HEK293 (cell line): Measurements from ENCODE around the gene CBLL2.
A peak's percentile ranks its signal among the peaks of the same experiment; 100 is the strongest.

ENCODE experiments used
- CTCF ChIA-PET: fragments of 350-600 bp; formaldehyde crosslinking; extraction: SDS; loops from one replicate; lab custom pipeline; 2021; ENCODE audit warnings: antibody characterized with exemption; lab: Yijun Ruan, JAX
- POLR2A ChIA-PET: fragments of 300-600 bp; formaldehyde crosslinking; extraction: SDS; loops from one replicate; lab custom pipeline; 2020; ENCODE audit warnings: antibody characterized with exemption, inconsistent platforms; lab: Yijun Ruan, JAX
- H3K27ac ChIP-seq: fragments of 200-500 bp; sonication (Bioruptor generic); 2 replicates; pipeline ENCODE4 v1.5.1; 2014; ENCODE audit warnings: low read depth, low read length, control low read depth, inconsistent platforms; ENCODE audit errors: extremely low read depth
- H3K36me3 ChIP-seq, 2 experiments: fragments of 200-500 bp in 1 of 2; sonication (Bioruptor generic) in 1 of 2; 1 replicate in 1 of 2; 2 replicates in 1 of 2; pipeline ENCODE4 v1.5.1; 2014 to 2017; ENCODE audit warnings: inconsistent platforms in 2 of 2, low read length in 2 of 2; ENCODE audit not compliant: control insufficient read depth in 2 of 2, insufficient read depth in 1 of 2
- H3K4me1 ChIP-seq: fragments of 200-500 bp; sonication (Bioruptor generic); 2 replicates; pipeline ENCODE4 v1.5.1; 2014; ENCODE audit warnings: mild to moderate bottlenecking, low read length, inconsistent platforms; ENCODE audit not compliant: control insufficient read depth, insufficient read depth
- H3K4me3 ChIP-seq: 2 replicates; pipeline ENCODE4 v1.5.1; 2011; ENCODE audit warnings: low read depth, mild to moderate bottlenecking, control low read depth, low read length, moderate library complexity
- H3K9me3 ChIP-seq: fragments of 200-500 bp; sonication (Bioruptor generic); 2 replicates; pipeline ENCODE4 v1.5.1; 2014; ENCODE audit warnings: low read depth, low read length, inconsistent platforms; ENCODE audit not compliant: control insufficient read depth, insufficient read depth
- EGR2 ChIP-seq: fragments of 450-650 bp; formaldehyde crosslinking; IDR thresholded peaks from 2 replicates; pipeline ENCODE4 v1.5.1; 2016; ENCODE audit warnings: low read depth, missing biosample characterization, missing genetic modification characterization
- MZF1 ChIP-seq: fragments of 450-650 bp; formaldehyde crosslinking; IDR thresholded peaks from 2 replicates; pipeline ENCODE4 v1.5.1; 2017; ENCODE audit warnings: missing biosample characterization, missing genetic modification characterization, borderline replicate concordance
- TRIM28 ChIP-seq: IDR thresholded peaks from 2 replicates; pipeline ENCODE4 v1.6.1; 2011; ENCODE audit warnings: low read length, control low read depth, borderline replicate concordance
- ZBTB48 ChIP-seq: fragments of 450-650 bp; formaldehyde crosslinking; IDR thresholded peaks from 2 replicates; pipeline ENCODE4 v1.5.1; 2016; ENCODE audit warnings: missing biosample characterization, missing genetic modification characterization
- ZBTB8A ChIP-seq: fragments of 450-650 bp; formaldehyde crosslinking; IDR thresholded peaks from 2 replicates; pipeline ENCODE4 v1.5.1; 2016; ENCODE audit warnings: missing biosample characterization, missing genetic modification characterization
- ZIC2 ChIP-seq: fragments of 450-650 bp; formaldehyde crosslinking; IDR thresholded peaks from 2 replicates; pipeline ENCODE4 v1.5.1; 2016; ENCODE audit warnings: missing biosample characterization, missing genetic modification characterization
- ZNF133 ChIP-seq: fragments of 450-650 bp; formaldehyde crosslinking; IDR thresholded peaks from 2 replicates; pipeline ENCODE4 v1.5.1; 2016; ENCODE audit warnings: missing biosample characterization, missing genetic modification characterization
- ZNF146 ChIP-seq: fragments of 450-650 bp; formaldehyde crosslinking; IDR thresholded peaks from 2 replicates; pipeline ENCODE4 v1.5.1; 2016; ENCODE audit warnings: missing biosample characterization, missing genetic modification characterization
- ZNF155 ChIP-seq: fragments of 450-650 bp; formaldehyde crosslinking; IDR thresholded peaks from 2 replicates; pipeline ENCODE4 v1.5.1; 2016; ENCODE audit warnings: missing biosample characterization, missing genetic modification characterization
- ZNF426 ChIP-seq: fragments of 450-650 bp; formaldehyde crosslinking; IDR thresholded peaks from 2 replicates; pipeline ENCODE4 v1.5.1; 2017; ENCODE audit warnings: missing biosample characterization, missing genetic modification characterization, mild to moderate bottlenecking, inconsistent platforms, moderate library complexity
- ZNF473 ChIP-seq: fragments of 450-650 bp; formaldehyde crosslinking; IDR thresholded peaks from 2 replicates; pipeline ENCODE4 v1.5.1; 2017; ENCODE audit warnings: missing biosample characterization, missing genetic modification characterization
- ZNF560 ChIP-seq: fragments of 450-650 bp; formaldehyde crosslinking; IDR thresholded peaks from 2 replicates; pipeline ENCODE4 v1.5.1; 2017; ENCODE audit warnings: missing biosample characterization, missing genetic modification characterization, borderline replicate concordance
- TF ChIP-seq, protein P1 (sequence below): fragments of 450-650 bp; formaldehyde crosslinking; IDR thresholded peaks from 2 replicates; pipeline ENCODE4; 2016; ENCODE audit warnings: missing biosample characterization, missing genetic modification characterization
- TF ChIP-seq, protein P2 (sequence below): fragments of 450-650 bp; formaldehyde crosslinking; IDR thresholded peaks from 2 replicates; pipeline ENCODE4 v1.5.1; 2017; ENCODE audit warnings: missing biosample characterization, missing genetic modification characterization
- TF ChIP-seq, protein P3 (sequence below): fragments of 450-650 bp; formaldehyde crosslinking; IDR thresholded peaks from 2 replicates; pipeline ENCODE4 v1.5.1; 2016; ENCODE audit warnings: missing biosample characterization, missing genetic modification characterization, borderline replicate concordance
- TF ChIP-seq, protein P4 (sequence below): fragments of 450-650 bp; formaldehyde crosslinking; IDR thresholded peaks from 2 replicates; pipeline ENCODE4 v1.5.1; 2016; ENCODE audit warnings: missing biosample characterization, missing genetic modification characterization, low read depth
- TF ChIP-seq, protein P5 (sequence below): fragments of 450-650 bp; formaldehyde crosslinking; IDR thresholded peaks from 2 replicates; pipeline ENCODE4 v1.5.1; 2016; ENCODE audit warnings: missing biosample characterization, missing genetic modification characterization
- TF ChIP-seq, protein P6 (sequence below): fragments of 450-650 bp; formaldehyde crosslinking; conservative IDR thresholded peaks from 2 replicates; pipeline ENCODE4 v1.5.1; 2016; ENCODE audit warnings: low read depth, missing biosample characterization, missing genetic modification characterization

Gene CBLL2

DNA sequence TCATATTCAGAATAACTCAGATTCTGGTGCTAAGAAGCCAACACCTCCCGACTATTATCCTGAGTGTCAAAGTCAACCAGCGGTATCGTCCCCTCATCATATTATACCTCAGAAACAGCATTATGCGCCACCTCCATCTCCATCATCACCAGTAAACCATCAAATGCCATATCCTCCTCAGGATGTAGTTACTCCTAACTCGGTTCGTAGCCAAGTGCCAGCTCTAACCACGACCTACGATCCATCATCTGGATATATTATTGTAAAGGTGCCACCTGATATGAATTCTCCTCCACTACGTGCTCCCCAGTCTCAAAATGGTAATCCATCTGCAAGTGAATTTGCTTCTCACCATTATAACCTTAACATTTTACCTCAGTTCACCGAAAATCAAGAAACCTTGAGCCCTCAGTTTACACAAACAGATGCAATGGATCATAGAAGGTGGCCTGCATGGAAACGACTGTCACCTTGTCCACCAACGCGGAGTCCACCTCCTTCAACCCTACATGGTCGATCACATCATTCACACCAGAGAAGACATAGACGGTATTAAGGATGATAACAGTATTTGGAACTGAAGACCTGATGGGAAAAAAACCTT lies 1.1 kb downstream of the CBLL2 start:
- ChIA-PET CTCF (no interaction called here), POLR2A (no interaction called here)
- Histone ChIP-seq H3K9me3 (no peaks in the 10 kb centered on the region), H3K4me1 (no peaks in the 10 kb centered on the region), H3K27ac (no peak overlapping the region), H3K4me3 (no peak overlapping the region), H3K36me3 (no peaks in the 10 kb centered on the region)
- no peak for TF ChIP-seq EGR2
- TF ChIP-seq, protein P1, sequence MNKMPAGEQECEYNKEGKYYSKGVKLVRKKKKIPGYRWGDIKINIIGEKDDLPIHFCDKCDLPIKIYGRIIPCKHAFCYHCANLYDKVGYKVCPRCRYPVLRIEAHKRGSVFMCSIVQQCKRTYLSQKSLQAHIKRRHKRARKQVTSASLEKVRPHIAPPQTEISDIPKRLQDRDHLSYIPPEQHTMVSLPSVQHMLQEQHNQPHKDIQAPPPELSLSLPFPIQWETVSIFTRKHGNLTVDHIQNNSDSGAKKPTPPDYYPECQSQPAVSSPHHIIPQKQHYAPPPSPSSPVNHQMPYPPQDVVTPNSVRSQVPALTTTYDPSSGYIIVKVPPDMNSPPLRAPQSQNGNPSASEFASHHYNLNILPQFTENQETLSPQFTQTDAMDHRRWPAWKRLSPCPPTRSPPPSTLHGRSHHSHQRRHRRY (tag by site-specific recombination): peak; percentile 100

DNA sequence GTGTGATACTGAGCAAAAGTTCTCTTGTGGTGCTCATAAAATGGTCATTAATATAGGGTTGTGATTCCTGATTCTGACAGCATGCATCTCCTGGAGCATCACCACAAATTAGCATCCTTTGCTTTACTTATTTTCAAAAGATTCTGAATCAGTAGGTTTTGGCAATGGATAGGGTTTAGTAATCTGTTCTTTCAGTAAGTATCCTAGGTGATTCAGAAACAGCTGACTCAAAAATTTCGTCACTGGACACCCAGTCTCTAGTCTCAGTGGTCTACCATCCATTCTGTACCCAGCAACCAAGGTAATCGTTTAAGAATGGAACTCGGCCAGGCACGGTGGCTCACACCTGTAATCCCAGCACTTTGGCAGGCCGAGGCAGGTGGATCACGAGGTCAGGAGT lies 4.1 kb downstream of the CBLL2 start:
- no peak overlapping the region for H3K4me3 ChIP-seq
- POLR2A ChIA-PET: no interaction called here
- no peaks in the 10 kb centered on the region for H3K4me1 ChIP-seq
- TF ChIP-seq TRIM28: no peak
- no peak for TF ChIP-seq ZBTB48
- TF ChIP-seq, protein P2, sequence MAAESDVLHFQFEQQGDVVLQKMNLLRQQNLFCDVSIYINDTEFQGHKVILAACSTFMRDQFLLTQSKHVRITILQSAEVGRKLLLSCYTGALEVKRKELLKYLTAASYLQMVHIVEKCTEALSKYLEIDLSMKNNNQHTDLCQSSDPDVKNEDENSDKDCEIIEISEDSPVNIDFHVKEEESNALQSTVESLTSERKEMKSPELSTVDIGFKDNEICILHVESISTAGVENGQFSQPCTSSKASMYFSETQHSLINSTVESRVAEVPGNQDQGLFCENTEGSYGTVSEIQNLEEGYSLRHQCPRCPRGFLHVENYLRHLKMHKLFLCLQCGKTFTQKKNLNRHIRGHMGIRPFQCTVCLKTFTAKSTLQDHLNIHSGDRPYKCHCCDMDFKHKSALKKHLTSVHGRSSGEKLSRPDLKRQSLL (tag by site-specific recombination): no peak
- TF ChIP-seq ZNF560: no peak
- H3K27ac ChIP-seq: no peak overlapping the region
- CTCF ChIA-PET: no interaction called here
- H3K9me3 ChIP-seq: no peaks in the 10 kb centered on the region; the same call in 1 of the 2 replicates
- H3K36me3 ChIP-seq: no peaks in the 10 kb centered on the region

DNA sequence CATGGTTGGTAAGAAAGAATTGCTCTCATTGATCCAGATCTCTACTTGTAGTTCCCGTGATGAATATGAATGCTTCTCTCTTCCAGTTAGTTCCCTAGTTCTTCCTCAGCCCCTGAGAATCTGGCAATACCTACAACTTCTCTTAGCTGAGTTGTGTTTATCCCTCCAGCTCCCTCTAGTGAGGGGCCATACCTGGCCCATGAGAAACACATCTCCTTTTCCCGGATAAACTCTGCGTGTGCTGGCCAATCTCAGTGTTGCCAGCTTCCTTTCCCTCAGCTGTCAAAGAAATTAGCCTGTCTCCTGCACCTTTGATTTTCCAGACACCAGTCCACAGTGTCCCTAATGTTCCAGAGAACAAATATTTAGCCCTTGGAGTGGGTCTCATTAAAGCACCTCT lies 5.7 kb downstream of the CBLL2 start:
- H3K27ac ChIP-seq: no peak overlapping the region
- ChIA-PET POLR2A (interaction anchor here (1.0 kb wide), 1 partner anchor 143 kb away, joined by 3 read pairs; no protein-coding TSS in a partner anchor), CTCF (no interaction called here)
- no peaks in the 10 kb centered on the region for H3K36me3 ChIP-seq
- no peaks in the 10 kb centered on the region for H3K4me1 ChIP-seq
- no peaks in the 10 kb centered on the region; the same call in 1 of the 2 replicates for H3K9me3 ChIP-seq
- H3K4me3 ChIP-seq: no peak overlapping the region
- no peak for TF ChIP-seq ZBTB8A (tag by site-specific recombination)
- no peak for TF ChIP-seq ZNF146 (tag by site-specific recombination)
- TF ChIP-seq ZNF133: no peak
- TF ChIP-seq ZNF473: no peak
- TF ChIP-seq, protein P3, sequence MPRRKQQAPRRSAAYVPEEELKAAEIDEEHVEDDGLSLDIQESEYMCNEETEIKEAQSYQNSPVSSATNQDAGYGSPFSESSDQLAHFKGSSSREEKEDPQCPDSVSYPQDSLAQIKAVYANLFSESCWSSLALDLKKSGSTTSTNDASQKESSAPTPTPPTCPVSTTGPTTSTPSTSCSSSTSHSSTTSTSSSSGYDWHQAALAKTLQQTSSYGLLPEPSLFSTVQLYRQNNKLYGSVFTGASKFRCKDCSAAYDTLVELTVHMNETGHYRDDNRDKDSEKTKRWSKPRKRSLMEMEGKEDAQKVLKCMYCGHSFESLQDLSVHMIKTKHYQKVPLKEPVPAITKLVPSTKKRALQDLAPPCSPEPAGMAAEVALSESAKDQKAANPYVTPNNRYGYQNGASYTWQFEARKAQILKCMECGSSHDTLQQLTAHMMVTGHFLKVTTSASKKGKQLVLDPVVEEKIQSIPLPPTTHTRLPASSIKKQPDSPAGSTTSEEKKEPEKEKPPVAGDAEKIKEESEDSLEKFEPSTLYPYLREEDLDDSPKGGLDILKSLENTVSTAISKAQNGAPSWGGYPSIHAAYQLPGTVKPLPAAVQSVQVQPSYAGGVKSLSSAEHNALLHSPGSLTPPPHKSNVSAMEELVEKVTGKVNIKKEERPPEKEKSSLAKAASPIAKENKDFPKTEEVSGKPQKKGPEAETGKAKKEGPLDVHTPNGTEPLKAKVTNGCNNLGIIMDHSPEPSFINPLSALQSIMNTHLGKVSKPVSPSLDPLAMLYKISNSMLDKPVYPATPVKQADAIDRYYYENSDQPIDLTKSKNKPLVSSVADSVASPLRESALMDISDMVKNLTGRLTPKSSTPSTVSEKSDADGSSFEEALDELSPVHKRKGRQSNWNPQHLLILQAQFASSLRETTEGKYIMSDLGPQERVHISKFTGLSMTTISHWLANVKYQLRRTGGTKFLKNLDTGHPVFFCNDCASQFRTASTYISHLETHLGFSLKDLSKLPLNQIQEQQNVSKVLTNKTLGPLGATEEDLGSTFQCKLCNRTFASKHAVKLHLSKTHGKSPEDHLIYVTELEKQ: no peak
- no peak for TF ChIP-seq MZF1 (tag by site-specific recombination)
- no peak for TF ChIP-seq ZNF426 (tag by site-specific recombination)
- TF ChIP-seq, protein P4, sequence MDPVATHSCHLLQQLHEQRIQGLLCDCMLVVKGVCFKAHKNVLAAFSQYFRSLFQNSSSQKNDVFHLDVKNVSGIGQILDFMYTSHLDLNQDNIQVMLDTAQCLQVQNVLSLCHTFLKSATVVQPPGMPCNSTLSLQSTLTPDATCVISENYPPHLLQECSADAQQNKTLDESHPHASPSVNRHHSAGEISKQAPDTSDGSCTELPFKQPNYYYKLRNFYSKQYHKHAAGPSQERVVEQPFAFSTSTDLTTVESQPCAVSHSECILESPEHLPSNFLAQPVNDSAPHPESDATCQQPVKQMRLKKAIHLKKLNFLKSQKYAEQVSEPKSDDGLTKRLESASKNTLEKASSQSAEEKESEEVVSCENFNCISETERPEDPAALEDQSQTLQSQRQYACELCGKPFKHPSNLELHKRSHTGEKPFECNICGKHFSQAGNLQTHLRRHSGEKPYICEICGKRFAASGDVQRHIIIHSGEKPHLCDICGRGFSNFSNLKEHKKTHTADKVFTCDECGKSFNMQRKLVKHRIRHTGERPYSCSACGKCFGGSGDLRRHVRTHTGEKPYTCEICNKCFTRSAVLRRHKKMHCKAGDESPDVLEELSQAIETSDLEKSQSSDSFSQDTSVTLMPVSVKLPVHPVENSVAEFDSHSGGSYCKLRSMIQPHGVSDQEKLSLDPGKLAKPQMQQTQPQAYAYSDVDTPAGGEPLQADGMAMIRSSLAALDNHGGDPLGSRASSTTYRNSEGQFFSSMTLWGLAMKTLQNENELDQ (tag by site-specific recombination): no peak
- TF ChIP-seq, protein P5, sequence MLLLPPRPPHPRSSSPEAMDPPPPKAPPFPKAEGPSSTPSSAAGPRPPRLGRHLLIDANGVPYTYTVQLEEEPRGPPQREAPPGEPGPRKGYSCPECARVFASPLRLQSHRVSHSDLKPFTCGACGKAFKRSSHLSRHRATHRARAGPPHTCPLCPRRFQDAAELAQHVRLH (tag by site-specific recombination): no peak
- no peak for TF ChIP-seq ZIC2 (tag by site-specific recombination)
- TF ChIP-seq ZNF155 (tag by site-specific recombination): no peak
- TF ChIP-seq, protein P6, sequence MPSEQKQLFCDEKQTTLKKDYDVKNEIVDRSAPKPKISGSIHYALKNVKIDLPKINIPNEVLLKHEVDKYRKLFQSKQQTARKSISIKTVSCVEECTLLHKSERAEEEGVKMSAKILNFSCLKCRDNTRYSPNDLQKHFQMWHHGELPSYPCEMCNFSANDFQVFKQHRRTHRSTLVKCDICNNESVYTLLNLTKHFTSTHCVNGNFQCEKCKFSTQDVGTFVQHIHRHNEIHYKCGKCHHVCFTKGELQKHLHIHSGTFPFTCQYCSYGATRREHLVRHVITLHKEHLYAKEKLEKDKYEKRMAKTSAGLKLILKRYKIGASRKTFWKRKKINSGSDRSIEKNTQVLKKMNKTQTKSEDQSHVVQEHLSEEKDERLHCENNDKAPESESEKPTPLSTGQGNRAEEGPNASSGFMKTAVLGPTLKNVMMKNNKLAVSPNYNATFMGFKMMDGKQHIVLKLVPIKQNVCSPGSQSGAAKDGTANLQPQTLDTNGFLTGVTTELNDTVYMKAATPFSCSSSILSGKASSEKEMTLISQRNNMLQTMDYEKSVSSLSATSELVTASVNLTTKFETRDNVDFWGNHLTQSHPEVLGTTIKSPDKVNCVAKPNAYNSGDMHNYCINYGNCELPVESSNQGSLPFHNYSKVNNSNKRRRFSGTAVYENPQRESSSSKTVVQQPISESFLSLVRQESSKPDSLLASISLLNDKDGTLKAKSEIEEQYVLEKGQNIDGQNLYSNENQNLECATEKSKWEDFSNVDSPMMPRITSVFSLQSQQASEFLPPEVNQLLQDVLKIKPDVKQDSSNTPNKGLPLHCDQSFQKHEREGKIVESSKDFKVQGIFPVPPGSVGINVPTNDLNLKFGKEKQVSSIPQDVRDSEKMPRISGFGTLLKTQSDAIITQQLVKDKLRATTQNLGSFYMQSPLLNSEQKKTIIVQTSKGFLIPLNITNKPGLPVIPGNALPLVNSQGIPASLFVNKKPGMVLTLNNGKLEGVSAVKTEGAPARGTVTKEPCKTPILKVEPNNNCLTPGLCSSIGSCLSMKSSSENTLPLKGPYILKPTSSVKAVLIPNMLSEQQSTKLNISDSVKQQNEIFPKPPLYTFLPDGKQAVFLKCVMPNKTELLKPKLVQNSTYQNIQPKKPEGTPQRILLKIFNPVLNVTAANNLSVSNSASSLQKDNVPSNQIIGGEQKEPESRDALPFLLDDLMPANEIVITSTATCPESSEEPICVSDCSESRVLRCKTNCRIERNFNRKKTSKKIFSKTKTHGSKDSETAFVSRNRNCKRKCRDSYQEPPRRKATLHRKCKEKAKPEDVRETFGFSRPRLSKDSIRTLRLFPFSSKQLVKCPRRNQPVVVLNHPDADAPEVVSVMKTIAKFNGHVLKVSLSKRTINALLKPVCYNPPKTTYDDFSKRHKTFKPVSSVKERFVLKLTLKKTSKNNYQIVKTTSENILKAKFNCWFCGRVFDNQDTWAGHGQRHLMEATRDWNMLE (tag by site-specific recombination): no peak
